RWPE1 (cell line): ENCODE results near the gene RTP3.

Source experiments
- CTCF ChIA-PET: fragments of 350-600 bp; sonication (Branson Sonifier 250); formaldehyde crosslinking; extraction: SDS; loops from one replicate; lab custom pipeline; 2021; lab: Yijun Ruan, JAX
- POLR2A ChIA-PET: fragments of 400-600 bp; formaldehyde crosslinking; extraction: SDS; loops from one replicate; lab custom pipeline; 2020; ENCODE audit warnings: antibody characterized with exemption; ENCODE audit not compliant: low non-redundant PET; lab: Yijun Ruan, JAX
- DNase-seq: peaks from one replicate; pipeline ENCODE4 v3.0.0; 2012; ENCODE audit warnings: low spot score
- H3K27ac ChIP-seq: fragments of 450-650 bp; 2 replicates; pipeline ENCODE4 v1.5.1; 2017
- TF ChIP-seq, protein P1 (sequence below): fragments of 450-650 bp; conservative IDR thresholded peaks from 2 replicates; pipeline ENCODE4 v1.5.1; 2017; ENCODE audit warnings: low read depth, mild to moderate bottlenecking

The RTP3 gene

DNA sequence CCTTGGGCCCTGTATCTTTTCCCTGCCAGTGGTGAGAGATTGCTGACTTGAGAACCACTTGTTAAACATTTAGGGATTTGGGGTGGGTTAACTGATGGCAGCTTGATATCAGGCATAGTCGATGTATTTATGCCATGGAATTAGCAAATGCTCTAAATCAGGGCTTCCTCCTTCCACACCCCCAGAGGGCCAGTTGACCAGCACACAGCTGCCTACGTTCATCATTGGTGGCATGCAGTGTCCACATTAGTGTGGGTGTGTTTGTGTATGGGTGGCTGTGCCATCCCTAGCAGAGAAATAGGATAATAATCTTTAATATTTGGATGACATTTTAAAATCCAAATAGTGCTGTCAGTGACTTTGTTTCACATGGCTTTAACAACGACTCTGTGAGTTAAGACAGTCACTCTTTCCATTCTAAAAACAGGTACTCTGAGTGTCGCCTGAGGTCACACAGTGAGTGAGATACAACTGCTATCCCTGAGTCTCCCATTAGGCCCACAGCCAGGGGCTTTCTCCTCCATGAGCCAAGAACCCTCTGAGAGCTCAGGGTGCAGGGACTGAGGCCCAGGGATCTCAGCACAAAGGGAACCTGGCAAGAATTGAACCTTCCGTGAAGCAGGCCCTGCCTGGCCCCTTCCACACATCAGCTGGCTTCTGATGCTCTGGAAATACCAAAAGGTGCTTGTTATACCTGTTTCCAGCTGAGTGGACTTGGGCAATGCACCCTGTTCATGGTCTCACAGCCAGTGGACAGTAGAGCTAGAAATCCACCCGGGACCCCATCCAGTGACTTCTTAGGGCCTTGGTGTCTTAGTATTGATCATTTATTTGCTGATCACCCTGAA, 28.8 kb upstream of the RTP3 start:
- TF ChIP-seq, protein P1, sequence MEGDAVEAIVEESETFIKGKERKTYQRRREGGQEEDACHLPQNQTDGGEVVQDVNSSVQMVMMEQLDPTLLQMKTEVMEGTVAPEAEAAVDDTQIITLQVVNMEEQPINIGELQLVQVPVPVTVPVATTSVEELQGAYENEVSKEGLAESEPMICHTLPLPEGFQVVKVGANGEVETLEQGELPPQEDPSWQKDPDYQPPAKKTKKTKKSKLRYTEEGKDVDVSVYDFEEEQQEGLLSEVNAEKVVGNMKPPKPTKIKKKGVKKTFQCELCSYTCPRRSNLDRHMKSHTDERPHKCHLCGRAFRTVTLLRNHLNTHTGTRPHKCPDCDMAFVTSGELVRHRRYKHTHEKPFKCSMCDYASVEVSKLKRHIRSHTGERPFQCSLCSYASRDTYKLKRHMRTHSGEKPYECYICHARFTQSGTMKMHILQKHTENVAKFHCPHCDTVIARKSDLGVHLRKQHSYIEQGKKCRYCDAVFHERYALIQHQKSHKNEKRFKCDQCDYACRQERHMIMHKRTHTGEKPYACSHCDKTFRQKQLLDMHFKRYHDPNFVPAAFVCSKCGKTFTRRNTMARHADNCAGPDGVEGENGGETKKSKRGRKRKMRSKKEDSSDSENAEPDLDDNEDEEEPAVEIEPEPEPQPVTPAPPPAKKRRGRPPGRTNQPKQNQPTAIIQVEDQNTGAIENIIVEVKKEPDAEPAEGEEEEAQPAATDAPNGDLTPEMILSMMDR: no peak
- ChIA-PET POLR2A (no interaction called here), CTCF (no interaction called here)
- DNase-seq: no peak
- no peak overlapping the region for H3K27ac ChIP-seq

GRCh38 chr3:46469680-46470357, 28.0 kb upstream of the RTP3 start:
- TF ChIP-seq, protein P1: no peak
- DNase-seq: no peak
- CTCF ChIA-PET: interaction anchor here (0.7 kb wide), 1 partner anchor 20 kb away, joined by 3 read pairs; no protein-coding TSS in a partner anchor
- H3K27ac ChIP-seq: no peak overlapping the region
- POLR2A ChIA-PET: no interaction called here

- no peak for DNase-seq
- H3K27ac ChIP-seq: no peak overlapping the region
- TF ChIP-seq, protein P1: no peak
- CTCF ChIA-PET: interaction anchor here (0.6 kb wide), 1 partner anchor 190 kb away, joined by 5 read pairs; no protein-coding TSS in a partner anchor
- POLR2A ChIA-PET: no interaction called here
Observed at GRCh38 chr3:46470831-46471230, 26.9 kb upstream of the RTP3 start.

DNA sequence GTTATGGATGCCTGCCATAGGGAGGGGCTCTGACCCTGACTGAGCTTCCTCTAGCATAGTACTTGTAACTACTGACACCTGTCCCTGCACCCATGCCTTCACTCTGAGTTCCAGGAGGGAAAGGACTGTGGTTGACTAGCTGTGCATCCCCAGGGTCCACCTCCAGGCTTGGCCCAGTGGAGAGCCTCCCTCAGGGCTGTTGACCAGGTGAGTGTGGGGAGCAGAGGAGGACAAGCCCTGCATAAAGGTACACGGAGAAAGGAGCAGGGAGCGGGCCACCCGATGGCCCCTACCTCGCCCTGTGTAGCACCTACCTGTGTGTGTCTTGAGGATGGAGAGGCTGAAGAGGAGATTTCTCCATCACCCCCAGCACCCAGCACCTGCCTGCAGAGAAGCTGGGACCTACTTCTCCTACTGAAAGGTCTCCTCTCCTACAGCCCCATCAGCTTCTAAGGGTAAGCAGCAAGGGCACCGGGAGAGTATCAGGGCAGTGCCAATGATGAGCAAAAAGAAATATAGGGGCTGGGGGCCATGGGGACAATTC, 26.3 kb upstream of the RTP3 start:
- TF ChIP-seq, protein P1: no peak
- H3K27ac ChIP-seq: no peak overlapping the region
- POLR2A ChIA-PET: no interaction called here
- CTCF ChIA-PET: no interaction called here
- DNase-seq: no peak

DNA sequence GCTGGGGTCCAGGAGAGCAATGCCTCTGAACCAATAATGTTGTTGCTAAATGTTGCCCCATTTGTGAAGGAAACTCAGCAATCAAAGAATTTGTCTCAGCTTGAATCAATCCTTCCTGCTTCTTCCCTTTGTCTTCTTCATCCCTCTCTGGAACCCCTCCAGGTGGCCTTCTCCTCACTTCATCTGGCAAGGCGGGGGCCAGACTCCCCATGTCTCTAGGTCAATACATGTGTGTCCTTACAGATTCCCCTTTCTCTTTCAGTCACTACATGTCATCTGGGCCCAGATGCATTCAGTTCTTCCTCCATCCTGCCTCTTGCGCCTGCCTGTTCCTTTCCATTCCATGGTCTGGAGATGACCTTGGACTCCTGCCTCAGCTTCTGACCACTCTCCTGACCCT, 25.0 kb upstream of the RTP3 start:
- H3K27ac ChIP-seq: no peak overlapping the region
- CTCF ChIA-PET: no interaction called here
- TF ChIP-seq, protein P1: no peak
- DNase-seq: no peak
- POLR2A ChIA-PET: no interaction called here

- ChIA-PET CTCF (no interaction called here), POLR2A (no interaction called here)
- DNase-seq: no peak
- H3K27ac ChIP-seq: no peak overlapping the region
- TF ChIP-seq, protein P1: no peak
Observed at GRCh38 chr3:46477145-46477544, 20.6 kb upstream of the RTP3 start.
